Liver (tissue), 9 donors: ENCODE results near the gene OPN4. TPM values are rescaled to one million over a fixed set of nuclear protein-coding genes. Genes with fewer than 3 reads are reported as not detected.
A peak's percentile ranks its signal among the peaks of the same experiment; 100 is the strongest.

Source experiments
- DNase-seq: peaks from one replicate; pipeline ENCODE4 v3.0.0-alpha.2; 2017; ENCODE audit warnings: low spot score
- H3K27ac ChIP-seq, 2 donors: one replicate each; pipeline ENCODE4 v1.7.0; 2013; ENCODE audit warnings: inconsistent platforms in 2 of 2, low read length in 2 of 2, control low read depth in 1 of 2, low read depth in 1 of 2, mild to moderate bottlenecking in 1 of 2
- H3K27me3 ChIP-seq, 4 donors: one replicate each; pipeline versions ENCODE4 v1.6.1 to v1.7.0; 2013; ENCODE audit warnings: low read length in 3 of 4, inconsistent platforms in 1 of 4, mild to moderate bottlenecking in 1 of 4, moderate library complexity in 1 of 4; ENCODE audit not compliant: control insufficient read depth in 4 of 4, insufficient read depth in 4 of 4
- H3K36me3 ChIP-seq, 4 donors: one replicate each; pipeline versions ENCODE4 v1.6.1 to v1.7.0; 2013; ENCODE audit warnings: low read length in 3 of 4, mild to moderate bottlenecking in 3 of 4, low read depth in 1 of 4, moderate library complexity in 1 of 4; ENCODE audit not compliant: control insufficient read depth in 4 of 4, insufficient read depth in 3 of 4
- H3K4me1 ChIP-seq, 4 donors: one replicate each; pipeline versions ENCODE4 v1.6.1 to v1.7.0; 2013; ENCODE audit warnings: low read length in 3 of 4, mild to moderate bottlenecking in 3 of 4, moderate library complexity in 1 of 4; ENCODE audit not compliant: control insufficient read depth in 4 of 4, insufficient read depth in 4 of 4
- H3K4me3 ChIP-seq, 3 donors: one replicate each; pipeline versions ENCODE4 v1.6.1 to v1.7.0; 2013; ENCODE audit warnings: low read length in 3 of 3, control low read depth in 1 of 3, low read depth in 1 of 3, mild to moderate bottlenecking in 1 of 3
- H3K9ac ChIP-seq, 2 donors: one replicate each; pipeline ENCODE4 v1.7.0; 2013; ENCODE audit warnings: low read length in 2 of 2, mild to moderate bottlenecking in 2 of 2, moderate library complexity in 2 of 2, control low read depth in 1 of 2, low read depth in 1 of 2
- H3K9me3 ChIP-seq, 4 donors: one replicate each; pipeline versions ENCODE4 v1.6.1 to v1.7.0; 2013; ENCODE audit warnings: low read length in 3 of 4; ENCODE audit not compliant: control insufficient read depth in 4 of 4
- EGR1 ChIP-seq, 2 donors: IDR thresholded peaks; 2 replicates each; pipeline ENCODE4 v1.6.1; 2016 to 2018; ENCODE audit warnings: antibody characterized with exemption in 2 of 2, low read depth in 2 of 2
- FOXA1 ChIP-seq: IDR thresholded peaks from 2 replicates; pipeline ENCODE4 v1.6.1; 2016; ENCODE audit warnings: antibody characterized with exemption
- FOXA2 ChIP-seq: IDR thresholded peaks from 2 replicates; pipeline ENCODE4 v1.6.1; 2016; ENCODE audit warnings: antibody characterized with exemption
- GABPA ChIP-seq, 2 donors: IDR thresholded peaks in 1 of 2; conservative IDR thresholded peaks in 1 of 2; 2 replicates each; pipeline ENCODE4 v1.6.1; 2016; ENCODE audit warnings: antibody characterized with exemption in 2 of 2, mild to moderate bottlenecking in 1 of 2, moderate library complexity in 1 of 2
- HNF4A ChIP-seq, 2 donors: conservative IDR thresholded peaks; 2 replicates each; pipeline ENCODE4 v1.6.1; 2016; ENCODE audit warnings: antibody characterized with exemption in 2 of 2, mild to moderate bottlenecking in 2 of 2
- HNF4G ChIP-seq: IDR thresholded peaks from 2 replicates; pipeline ENCODE4 v1.6.1; 2016; ENCODE audit warnings: antibody characterized with exemption
- MAX ChIP-seq: IDR thresholded peaks from 2 replicates; pipeline ENCODE4 v1.6.1; 2016; ENCODE audit warnings: antibody characterized with exemption
- NR2F2 ChIP-seq: IDR thresholded peaks from 2 replicates; pipeline ENCODE4 v1.6.1; 2016; ENCODE audit warnings: antibody characterized with exemption
- RAD21 ChIP-seq, 2 donors: IDR thresholded peaks; 2 replicates each; pipeline ENCODE4 v1.6.1; 2016; ENCODE audit warnings: antibody characterized with exemption in 2 of 2, mild to moderate bottlenecking in 2 of 2
- REST ChIP-seq: IDR thresholded peaks from 2 replicates; pipeline ENCODE4 v1.6.1; 2016; ENCODE audit warnings: antibody characterized with exemption, mild to moderate bottlenecking
- WGBS: extraction: QIAGEN DNeasy Blood & Tissue Kit; methylation state at CpG from one replicate; pipeline ENCODE4 v1.1.7; 2013; 5-methylcytosine and 5-hydroxymethylcytosine counted together
- polyA plus RNA-seq, 2 donors: library from polyadenylated mRNA; stranded (reverse) in 1 of 2; unstranded in 1 of 2; fragments of 200-250 nt in 1 of 2; fragments of >200 nt in 1 of 2; fragmentation: Nextera tagmentation in 1 of 2; extraction: Ambion mirVana in 1 of 2; gene quantifications; one replicate each; pipeline versions ENCODE4 v1.2.1 to v1.2.3, GENCODE V29; 2013 to 2015
- total RNA-seq, 2 donors: library from RNA; depleted of rRNA; stranded (reverse); fragments of >200 nt; gene quantifications; one replicate each; pipeline ENCODE4 v1.2.3, GENCODE V29; 2014
- donor health status: healthy.
- donor health status: healthy.
- donor health status: healthy.
- donor health status: healthy.
- donor health status: healthy.

The OPN4 gene
- total and polyA plus RNA-seq, 4 donors: not detected

GRCh38 chr10:86661161-86662025, 7.0 kb downstream of the OPN4 start:
- Histone ChIP-seq H3K4me3 (no peak overlapping the region), H3K4me1 (no peaks in the 10 kb centered on the region), H3K27me3 (no peaks in the 10 kb centered on the region), H3K36me3 (no peaks in the 10 kb centered on the region), H3K27ac (no peak overlapping the region), H3K9me3 (no peaks in the 10 kb centered on the region), H3K9ac (no peak overlapping the region)
- WGBS: 80% methylated on average over 17 of the region's 17 CpGs
- DNase-seq: no peak
- TF ChIP-seq NR2F2 (peak; percentile 23), REST (no peak)

- H3K4me1 ChIP-seq: no peaks in the 10 kb centered on the region
- TF ChIP-seq FOXA1 (no peak), RAD21 (IDR thresholded peaks at IDR 0.05) (no peak), MAX (no peak)
- H3K4me3 ChIP-seq: no peak overlapping the region
- 91% methylated on average over 19 of the region's 19 CpGs for WGBS
- no peaks in the 10 kb centered on the region for H3K27me3 ChIP-seq
- DNase-seq: no peak
- H3K9ac ChIP-seq: no peak overlapping the region
- no peaks in the 10 kb centered on the region for H3K9me3 ChIP-seq
- no peaks in the 10 kb centered on the region for H3K36me3 ChIP-seq
- no peak overlapping the region for H3K27ac ChIP-seq
These were observed 8.1 kb downstream of the OPN4 start for GRCh38 chr10:86662186-86663045.

- Histone ChIP-seq H3K27me3 (no peaks in the 10 kb centered on the region), H3K4me1 (no peaks in the 10 kb centered on the region), H3K27ac (no peak overlapping the region), H3K9ac (no peak overlapping the region), H3K36me3 (no peaks in the 10 kb centered on the region), H3K4me3 (no peak overlapping the region), H3K9me3 (no peaks in the 10 kb centered on the region)
- no peak for DNase-seq
- TF ChIP-seq HNF4A (conservative IDR thresholded peaks at IDR 0.05): no peak
- TF ChIP-seq FOXA2: no peak
- TF ChIP-seq GABPA (IDR thresholded peaks at IDR 0.05 in 1 of 2, conservative IDR thresholded peaks at IDR 0.05 in 1 of 2): no peak
- no peak for TF ChIP-seq HNF4G
- TF ChIP-seq EGR1 (IDR thresholded peaks at IDR 0.05; ENCODE audit: low read depth in 2 of 2): no peak
- 93% methylated on average over 8 of the region's 8 CpGs for WGBS
These were observed 8.6 kb downstream of the OPN4 start for GRCh38 chr10:86663046-86663345.
